SK-N-SH treated with all-trans-retinoic acid at 6 μM for 48 hours (cell line): ENCODE results near the gene FAM227B.

Experiments used
- ATAC-seq: fragments of 200-7000 bp; cut with Tn5 transposase; 3 replicates; pipeline ENCODE4 v1.9.1; 2020; ENCODE audit warnings: mild to moderate bottlenecking, moderate library complexity
- ARNTL ChIP-seq: fragments of 450-650 bp; formaldehyde crosslinking; IDR thresholded peaks from 2 replicates; pipeline ENCODE4 v1.5.0; 2020; ENCODE audit warnings: low read depth, mild to moderate bottlenecking, moderate library complexity, borderline replicate concordance
- BACH2 ChIP-seq: fragments of 250-450 bp; sonication (Bioruptor Pico); IDR thresholded peaks from 2 replicates; pipeline ENCODE4 v1.9.0; 2021; ENCODE audit warnings: mild to moderate bottlenecking, borderline replicate concordance
- CREB5 ChIP-seq: fragments of 250-450 bp; sonication (Bioruptor Pico); IDR thresholded peaks from 2 replicates; pipeline ENCODE4 v1.5.1; 2020; ENCODE audit warnings: low read depth, mild to moderate bottlenecking, moderate library complexity
- CSDC2 ChIP-seq: fragments of 250-450 bp; sonication (Bioruptor Pico); IDR thresholded peaks from 2 replicates; pipeline ENCODE4 v1.5.0; 2020; ENCODE audit warnings: mild to moderate bottlenecking, moderate library complexity
- CSRNP3 ChIP-seq: fragments of 250-450 bp; sonication (Bioruptor Pico); IDR thresholded peaks from 2 replicates; pipeline ENCODE4 v1.5.1; 2021; ENCODE audit warnings: mild to moderate bottlenecking, moderate library complexity
- ESRRG ChIP-seq: fragments of 250-450 bp; sonication (Bioruptor Pico); IDR thresholded peaks from 2 replicates; pipeline ENCODE4 v1.6.1; 2021; ENCODE audit warnings: mild to moderate bottlenecking
- GLIS3 ChIP-seq: fragments of 250-450 bp; sonication (Bioruptor Pico); IDR thresholded peaks from 2 replicates; pipeline ENCODE4 v1.5.0; 2020; ENCODE audit warnings: mild to moderate bottlenecking, moderate library complexity
- ISL1 ChIP-seq: fragments of 250-450 bp; sonication (Bioruptor Pico); IDR thresholded peaks from 2 replicates; pipeline ENCODE4 v2.1.2; 2022; ENCODE audit warnings: mild to moderate bottlenecking, moderate library complexity
- OSR1 ChIP-seq: fragments of 250-450 bp; sonication (Bioruptor Pico); IDR thresholded peaks from 2 replicates; pipeline ENCODE4 v1.8.0; 2022; ENCODE audit warnings: moderate library complexity, mild to moderate bottlenecking, inconsistent platforms
- PATZ1 ChIP-seq: fragments of 250-450 bp; sonication (Bioruptor Pico); IDR thresholded peaks from 2 replicates; pipeline ENCODE4 v1.8.0; 2020; ENCODE audit warnings: mild to moderate bottlenecking, moderate library complexity, borderline replicate concordance
- POU6F1 ChIP-seq: fragments of 250-450 bp; sonication (Bioruptor Pico); IDR thresholded peaks from 2 replicates; pipeline ENCODE4 v1.8.0; 2021; ENCODE audit warnings: low read depth, mild to moderate bottlenecking, moderate library complexity, borderline replicate concordance
- PPARA ChIP-seq: fragments of 250-450 bp; sonication (Bioruptor Pico); IDR thresholded peaks from 2 replicates; pipeline ENCODE4 v1.5.0; 2020; ENCODE audit warnings: mild to moderate bottlenecking, borderline replicate concordance
- RARB ChIP-seq: fragments of 250-450 bp; sonication (Bioruptor Pico); IDR thresholded peaks from 2 replicates; pipeline ENCODE4 v1.8.0; 2021; ENCODE audit warnings: mild to moderate bottlenecking, moderate library complexity
- SNAI2 ChIP-seq: fragments of 250-450 bp; sonication (Bioruptor Pico); IDR thresholded peaks from 2 replicates; pipeline ENCODE4 v1.5.0; 2020; ENCODE audit warnings: mild to moderate bottlenecking, moderate library complexity
- TCF4 ChIP-seq: fragments of 250-450 bp; sonication (Bioruptor Pico); IDR thresholded peaks from 2 replicates; pipeline ENCODE4 v1.8.0; 2021; ENCODE audit warnings: mild to moderate bottlenecking, moderate library complexity, borderline replicate concordance
- TOX ChIP-seq: fragments of 250-450 bp; sonication (Bioruptor Pico); IDR thresholded peaks from 2 replicates; pipeline ENCODE4 v1.8.0; 2021; ENCODE audit warnings: mild to moderate bottlenecking, moderate library complexity, borderline replicate concordance
- TSHZ2 ChIP-seq: fragments of 250-450 bp; sonication (Bioruptor Pico); IDR thresholded peaks from 2 replicates; pipeline ENCODE4 v1.5.0; 2020; ENCODE audit warnings: mild to moderate bottlenecking, moderate library complexity
- ZC3H10 ChIP-seq: fragments of 250-450 bp; sonication (Bioruptor Pico); IDR thresholded peaks from 2 replicates; pipeline ENCODE4 v1.5.1; 2021; ENCODE audit warnings: mild to moderate bottlenecking, moderate library complexity
- ZFP3 ChIP-seq: fragments of 250-450 bp; sonication (Bioruptor Pico); IDR thresholded peaks from 2 replicates; pipeline ENCODE4 v1.5.0; 2020; ENCODE audit warnings: mild to moderate bottlenecking, moderate library complexity
- ZFP30 ChIP-seq: fragments of 450-650 bp; formaldehyde crosslinking; IDR thresholded peaks from 2 replicates; pipeline ENCODE4 v1.5.0; 2022; ENCODE audit warnings: mild to moderate bottlenecking, moderate library complexity
- ZNF565 ChIP-seq: fragments of 450-650 bp; formaldehyde crosslinking; conservative IDR thresholded peaks from 2 replicates; pipeline ENCODE4 v1.5.0; 2020; ENCODE audit warnings: low read depth, mild to moderate bottlenecking, moderate library complexity
- ZNF70 ChIP-seq: fragments of 450-650 bp; formaldehyde crosslinking; IDR thresholded peaks from 2 replicates; pipeline ENCODE4 v1.5.0; 2020; ENCODE audit warnings: mild to moderate bottlenecking, moderate library complexity
- ZNF8 ChIP-seq: fragments of 450-650 bp; formaldehyde crosslinking; IDR thresholded peaks from 2 replicates; pipeline ENCODE4 v1.5.0; 2020; ENCODE audit warnings: mild to moderate bottlenecking, moderate library complexity

FAM227B gene

GRCh38 chr15:49624056-49624455 lies 3.4 kb upstream of the FAM227B start:
- ATAC-seq: no peak
- TF ChIP-seq ZNF565 (CRISPR knock-in tag) (no peak), TCF4 (CRISPR knock-in tag) (no peak), ISL1 (no peak; the same call in 1 of the 2 replicates), POU6F1 (CRISPR knock-in tag) (no peak), CSDC2 (no peak), CSRNP3 (CRISPR knock-in tag) (no peak), BACH2 (CRISPR knock-in tag) (no peak), SNAI2 (CRISPR knock-in tag) (no peak), RARB (CRISPR knock-in tag) (no peak), ESRRG (CRISPR knock-in tag) (no peak), ZFP3 (CRISPR knock-in tag) (no peak), PATZ1 (CRISPR knock-in tag) (no peak), ZNF8 (CRISPR knock-in tag) (no peak), GLIS3 (no peak), ZC3H10 (CRISPR knock-in tag) (no peak)

- TF ChIP-seq ZFP30 (no peak), BACH2 (CRISPR knock-in tag) (no peak), ZC3H10 (CRISPR knock-in tag) (no peak), ARNTL (CRISPR knock-in tag) (no peak), TOX (CRISPR knock-in tag) (no peak), ZNF565 (CRISPR knock-in tag) (no peak), TSHZ2 (CRISPR knock-in tag) (no peak), OSR1 (no peak)
- TF ChIP-seq, all 23 proteins: peak for 0
- ATAC-seq: no peak
Observed at GRCh38 chr15:49622561-49622960, 1.9 kb upstream of the FAM227B start.

- TF ChIP-seq ZNF70 (0 out of 2 replicates have a peak, but pooled peaks have one; percentile 43), ARNTL (CRISPR knock-in tag) (no peak)
- ATAC-seq: no peak
Observed at GRCh38 chr15:49621887-49622286, 1.3 kb upstream of the FAM227B start.

GRCh38 chr15:49621401-49621811 lies 788 bp upstream of the FAM227B start:
- ATAC-seq: no peak
- TF ChIP-seq TCF4 (CRISPR knock-in tag) (no peak), ARNTL (CRISPR knock-in tag) (no peak), POU6F1 (CRISPR knock-in tag) (no peak), ZC3H10 (CRISPR knock-in tag) (no peak), ZFP3 (CRISPR knock-in tag) (no peak), TOX (CRISPR knock-in tag) (no peak), PPARA (no peak), OSR1 (no peak), TSHZ2 (CRISPR knock-in tag) (no peak), ZNF565 (CRISPR knock-in tag) (no peak), CREB5 (CRISPR knock-in tag) (no peak), RARB (CRISPR knock-in tag) (no peak)
